A673 (cell line): Measurements from ENCODE around the gene MDP1. TPM values are rescaled to one million over a fixed set of nuclear protein-coding genes. Genes with fewer than 3 reads are reported as not detected.
A peak's percentile ranks its signal among the peaks of the same experiment; 100 is the strongest.

Experiments
- BruUV-seq: library from RNA; stranded (reverse); fragments of 400-500 nt; replicated peaks from 2 replicates; lab custom pipeline; 2021; lab: Mats Ljungman, UMichigan
- CTCF ChIA-PET: fragments of 300-600 bp; sonication (Branson Sonifier 250); formaldehyde crosslinking; loops from one replicate; lab custom pipeline; 2022; ENCODE audit warnings: antibody characterized with exemption; lab: Charles Lee
- POLR2A ChIA-PET: fragments of 300-600 bp; sonication (Branson Sonifier 250); formaldehyde crosslinking; loops from one replicate; lab custom pipeline; 2022; ENCODE audit warnings: antibody characterized with exemption; ENCODE audit not compliant: low non-redundant PET; lab: Charles Lee
- DNase-seq: peaks from one replicate; pipeline ENCODE4 v3.0.0-alpha.2; 2015; ENCODE audit warnings: low spot score
- H3K27ac ChIP-seq: fragments of 200-600 bp; sonication (generic); 2 replicates; pipeline ENCODE4 v1.5.1; 2016; ENCODE audit warnings: mixed run types, low read depth, mild to moderate bottlenecking, mixed read lengths, antibody characterized with exemption, low read length; ENCODE audit not compliant: poor library complexity, severe bottlenecking
- H3K27me3 ChIP-seq: fragments of 200-600 bp; sonication (generic); replicated peaks from 2 replicates; pipeline ENCODE4 v1.6.1; 2017; ENCODE audit warnings: mixed run types, low read depth, mild to moderate bottlenecking, mixed read lengths, antibody characterized with exemption, low read length; ENCODE audit not compliant: insufficient read depth, poor library complexity
- H3K36me3 ChIP-seq: fragments of 200-600 bp; sonication (generic); 2 replicates; pipeline ENCODE4 v1.6.1; 2016; ENCODE audit warnings: mixed run types, mild to moderate bottlenecking, mixed read lengths, antibody characterized with exemption, low read length; ENCODE audit not compliant: insufficient read depth, poor library complexity, severe bottlenecking
- H3K4me1 ChIP-seq: fragments of 200-600 bp; sonication (generic); 2 replicates; pipeline ENCODE4 v1.6.1; 2017; ENCODE audit warnings: mixed run types, mild to moderate bottlenecking, mixed read lengths, antibody characterized with exemption, low read length; ENCODE audit not compliant: insufficient read depth, poor library complexity, severe bottlenecking
- H3K4me3 ChIP-seq: fragments of 200-600 bp; sonication (generic); 2 replicates; pipeline ENCODE4 v1.5.1; 2016; ENCODE audit warnings: low read depth, mixed run types, mild to moderate bottlenecking, mixed read lengths, low read length; ENCODE audit not compliant: poor library complexity, severe bottlenecking
- H3K9me3 ChIP-seq: fragments of 200-600 bp; sonication (generic); 2 replicates; pipeline ENCODE4 v1.6.1; 2016; ENCODE audit warnings: mixed run types, low read depth, mild to moderate bottlenecking, mixed read lengths, antibody characterized with exemption, low read length; ENCODE audit not compliant: poor library complexity, severe bottlenecking
- EZH2 ChIP-seq: fragments of 200-600 bp; sonication (generic); IDR thresholded peaks from 2 replicates; pipeline ENCODE4 v1.6.1; 2017; ENCODE audit warnings: borderline replicate concordance, low read depth, mild to moderate bottlenecking, mixed read lengths, antibody characterized with exemption, low read length; ENCODE audit not compliant: poor library complexity, severe bottlenecking
- intact Hi-C: fragments of 100-400 bp; cut with micrococcal nuclease; formaldehyde crosslinking; loops from one replicate; pipeline ENCODE4 v1.10.0; 2022; ENCODE audit not compliant: unreplicated experiment
- total RNA-seq: library from RNA; stranded (reverse); gene quantifications from 2 replicates; pipeline ENCODE4 v1.2.3, GENCODE V29; 2021
- TF ChIP-seq, protein P1 (sequence below): fragments of 300-800, 200-600 bp; sonication (generic); conservative IDR thresholded peaks from 2 replicates; pipeline ENCODE4 v1.5.1; 2017; ENCODE audit warnings: low read depth, mild to moderate bottlenecking, antibody characterized with exemption, low read length, moderate library complexity, mixed read lengths

The MDP1 gene
- total RNA-seq, 1 experiment from 2014 or later = 21.3 TPM

DNA sequence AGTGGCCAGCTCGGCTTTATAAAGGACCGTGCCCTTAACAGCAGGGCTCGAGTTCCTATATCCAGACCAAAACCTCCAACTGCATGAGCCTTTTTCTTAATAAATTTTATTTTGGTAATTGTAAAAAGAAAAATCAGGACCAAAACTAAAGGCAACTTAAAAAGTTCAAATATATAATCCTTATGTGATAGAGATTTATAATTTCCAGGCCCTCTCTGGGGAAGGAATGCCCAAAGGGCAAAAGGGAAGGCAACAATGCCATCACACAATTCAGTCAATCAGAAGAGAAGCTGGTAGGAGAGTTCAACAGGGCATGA, 26.8 kb downstream of the MDP1 start:
- CTCF ChIA-PET = no interaction called here
- intact Hi-C loops = loop anchor here (5.0 kb wide), 1 partner anchor 42 kb away; the partner anchor contains the start of genes PSME2 and RNF31
- Histone ChIP-seq H3K4me3 (peak overlapping the region; percentile 79), H3K4me1 (peaks cover 9% of the 10 kb centered on the region), H3K27ac (peak overlapping the region; percentile 88), H3K9me3 (no peaks in the 10 kb centered on the region), H3K36me3 (peaks cover 40% of the 10 kb centered on the region), H3K27me3 (no peaks in the 10 kb centered on the region)
- POLR2A ChIA-PET = interaction anchor here (0.6 kb wide), 1 partner anchor 122 kb away, joined by 5 read pairs; the partner anchor contains the start of gene LTB4R
- TF ChIP-seq, protein P1, sequence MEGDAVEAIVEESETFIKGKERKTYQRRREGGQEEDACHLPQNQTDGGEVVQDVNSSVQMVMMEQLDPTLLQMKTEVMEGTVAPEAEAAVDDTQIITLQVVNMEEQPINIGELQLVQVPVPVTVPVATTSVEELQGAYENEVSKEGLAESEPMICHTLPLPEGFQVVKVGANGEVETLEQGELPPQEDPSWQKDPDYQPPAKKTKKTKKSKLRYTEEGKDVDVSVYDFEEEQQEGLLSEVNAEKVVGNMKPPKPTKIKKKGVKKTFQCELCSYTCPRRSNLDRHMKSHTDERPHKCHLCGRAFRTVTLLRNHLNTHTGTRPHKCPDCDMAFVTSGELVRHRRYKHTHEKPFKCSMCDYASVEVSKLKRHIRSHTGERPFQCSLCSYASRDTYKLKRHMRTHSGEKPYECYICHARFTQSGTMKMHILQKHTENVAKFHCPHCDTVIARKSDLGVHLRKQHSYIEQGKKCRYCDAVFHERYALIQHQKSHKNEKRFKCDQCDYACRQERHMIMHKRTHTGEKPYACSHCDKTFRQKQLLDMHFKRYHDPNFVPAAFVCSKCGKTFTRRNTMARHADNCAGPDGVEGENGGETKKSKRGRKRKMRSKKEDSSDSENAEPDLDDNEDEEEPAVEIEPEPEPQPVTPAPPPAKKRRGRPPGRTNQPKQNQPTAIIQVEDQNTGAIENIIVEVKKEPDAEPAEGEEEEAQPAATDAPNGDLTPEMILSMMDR = no peak
- no peak for TF ChIP-seq EZH2
- no TSS peak for BruUV-seq
- DNase-seq = no peak

DNA sequence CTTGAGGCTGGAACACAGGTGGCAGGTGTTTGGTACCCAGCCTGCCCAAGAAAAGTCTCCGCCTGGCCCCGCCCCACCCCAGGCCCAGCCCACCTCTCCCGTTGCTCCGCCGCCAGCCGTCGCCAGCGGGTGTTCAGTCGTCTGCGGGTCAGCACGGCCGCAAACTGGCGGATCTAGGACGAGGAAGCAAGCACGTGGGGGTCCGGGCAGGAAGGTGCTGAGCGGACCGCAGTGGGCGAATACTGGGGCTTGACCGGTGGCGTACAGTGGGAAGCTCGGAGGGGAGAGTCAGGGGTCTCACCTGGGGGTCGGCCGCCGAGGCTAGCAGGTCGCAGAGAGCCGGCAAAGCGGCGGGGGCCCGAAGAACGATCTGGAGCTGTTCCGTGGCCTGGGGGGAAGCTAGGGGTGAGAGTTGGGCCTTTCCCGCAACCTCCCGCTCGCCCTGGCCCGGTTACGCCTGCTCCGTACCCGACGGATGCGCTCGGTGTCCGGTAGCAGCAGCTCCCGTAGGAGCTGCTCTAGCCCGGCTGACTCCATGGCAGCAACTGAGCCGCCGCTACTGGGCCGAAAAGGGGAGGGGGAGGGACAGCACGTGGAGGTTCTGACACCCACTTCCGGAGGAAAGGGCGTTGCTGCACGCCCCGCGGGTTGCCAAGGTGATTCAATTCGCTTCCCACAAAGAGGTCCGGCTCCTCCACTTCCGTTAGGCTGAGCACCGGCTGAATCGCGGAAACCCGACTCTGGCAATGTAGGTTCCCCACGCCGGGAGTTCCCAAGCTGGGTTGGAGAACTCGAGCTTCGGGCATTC, 27.4 kb downstream of the MDP1 start, which contains the start of gene IPO4:
IPO4 (minus strand) TSS at position 566 of the 808 bp plus-strand sequence; CDS start at position 537, 29 bp downstream.
- Histone ChIP-seq H3K9me3 (no peaks in the 10 kb centered on the region), H3K27me3 (no peaks in the 10 kb centered on the region), H3K27ac (peak within 1 kb of the TSS; percentile 88), H3K4me3 (peak within 1 kb of the TSS; percentile 79), H3K36me3 (peaks cover 41% of the 10 kb centered on the region), H3K4me1 (peaks cover 9% of the 10 kb centered on the region)
- peak; percentile 99 for DNase-seq
- TF ChIP-seq, protein P1 = no peak
- TF ChIP-seq EZH2 = no peak
- ChIA-PET CTCF (no interaction called here), POLR2A (interaction anchor here (0.6 kb wide), 1 partner anchor 123 kb away, joined by 5 read pairs; the partner anchor contains the start of gene LTB4R)
- no TSS peak for BruUV-seq
- intact Hi-C loops = loop anchor here (5.0 kb wide), 1 partner anchor 41 kb away; the partner anchor contains the start of genes PSME2 and RNF31

DNA sequence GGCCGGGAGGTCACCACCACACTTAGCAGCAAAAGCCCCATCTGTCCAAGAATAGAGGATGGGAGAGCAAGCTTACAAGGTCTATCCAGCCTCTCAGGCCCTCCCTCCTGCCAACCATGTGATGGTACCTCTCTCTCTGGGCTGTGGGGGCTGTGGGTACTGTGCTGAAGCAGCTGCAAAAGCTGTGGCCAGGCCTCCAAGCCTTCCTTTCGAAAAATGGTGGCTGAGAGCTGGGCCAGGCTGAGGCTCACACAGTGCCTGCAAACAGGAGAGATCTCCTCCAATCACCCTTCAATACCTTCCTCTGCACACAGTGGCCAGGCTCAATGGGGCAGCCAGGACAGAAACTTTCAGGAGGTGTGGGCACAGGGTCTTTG, 28.3 kb downstream of the MDP1 start:
- DNase-seq = no peak
- intact Hi-C loops = loop anchor here (5.0 kb wide), 1 partner anchor 40 kb away; the partner anchor contains the start of genes PSME2 and RNF31
- Histone ChIP-seq H3K4me3 (peak overlapping the region; percentile 79), H3K27ac (no peak overlapping the region), H3K27me3 (no peaks in the 10 kb centered on the region), H3K9me3 (no peaks in the 10 kb centered on the region), H3K36me3 (peaks cover 44% of the 10 kb centered on the region), H3K4me1 (peaks cover 9% of the 10 kb centered on the region)
- ChIA-PET CTCF (no interaction called here), POLR2A (no interaction called here)
- BruUV-seq = no TSS peak
- TF ChIP-seq EZH2 = no peak
- TF ChIP-seq, protein P1 = no peak
